H1 (cell line): ENCODE data around the gene RUNX1. TPM values are rescaled to one million over a fixed set of nuclear protein-coding genes. Genes with fewer than 3 reads are reported as not detected.
A peak's percentile ranks its signal among the peaks of the same experiment; 100 is the strongest.

Experiments used
- BCL11A ChIP-seq, 2 experiments: IDR thresholded peaks; one replicate each; pipeline ENCODE4 v1.6.1; 2011; ENCODE audit warnings: low read depth in 2 of 2, low read length in 2 of 2, mild to moderate bottlenecking in 2 of 2
- EZH2 ChIP-seq: fragments of 200-600 bp; sonication (generic); IDR thresholded peaks from 2 replicates; pipeline ENCODE4 v1.7.1; 2012; ENCODE audit warnings: low read depth, mild to moderate bottlenecking, moderate library complexity, low read length, inconsistent platforms; ENCODE audit not compliant: severe bottlenecking
- GABPA ChIP-seq: IDR thresholded peaks from 2 replicates; pipeline ENCODE4 v1.6.1; 2011; ENCODE audit warnings: mild to moderate bottlenecking, low read length, moderate library complexity, borderline replicate concordance; ENCODE audit not compliant: insufficient read depth
- JUND ChIP-seq: IDR thresholded peaks from 2 replicates; pipeline ENCODE4 v1.6.1; 2011; ENCODE audit warnings: mild to moderate bottlenecking, improper control_type of control experiment, low read length
- KDM5A ChIP-seq: fragments of 200-600 bp; IDR thresholded peaks from 2 replicates; pipeline ENCODE4 v1.7.1; 2012; ENCODE audit warnings: mild to moderate bottlenecking, low read length, inconsistent platforms, mixed read lengths
- SP1 ChIP-seq: IDR thresholded peaks from 2 replicates; pipeline ENCODE4 v1.6.1; 2011; ENCODE audit warnings: low read depth, low read length
- polyA plus RNA-seq, 7 experiments: library from polyadenylated mRNA; depleted of rRNA in 3 of 7; stranded (reverse) in 5 of 7; unstranded in 2 of 7; fragments of >200 nt in 5 of 7; fragments of 200-250 nt in 2 of 7; gene quantifications; 1 replicate in 5 of 7; 2 replicates in 1 of 7; 4 replicates in 1 of 7; pipeline versions ENCODE4 v1.2.1 to v1.2.3, GENCODE V29; 2011 to 2013; ENCODE audit warnings: missing spikeins in 2 of 7, mixed read lengths in 2 of 7
- total RNA-seq: library from RNA; stranded (reverse); fragmentation: NEBNext Ultra II Directional; extraction: Animal tissue kit (Norgen Biotek cat#: 25700); gene quantifications from 2 replicates; pipeline ENCODE4 v1.2.1, GENCODE V29; 2021
- TF ChIP-seq, protein P1 (sequence below): IDR thresholded peaks from 2 replicates; pipeline ENCODE4 v1.6.1; 2012; ENCODE audit warnings: low read length, inconsistent platforms
- TF ChIP-seq, protein P2 (sequence below): fragments of 300-600 bp; sonication (generic); IDR thresholded peaks from 2 replicates; pipeline ENCODE4 v1.7.1; 2012; ENCODE audit warnings: low read length, moderate library complexity, mild to moderate bottlenecking, inconsistent platforms; ENCODE audit not compliant: insufficient replicate concordance

The RUNX1 gene
- total and polyA plus RNA-seq, 2 of the 8 experiments (the other 6 are each of a cell fraction or from before 2014, with no cell fraction given): 0.20 to 0.60 TPM

DNA sequence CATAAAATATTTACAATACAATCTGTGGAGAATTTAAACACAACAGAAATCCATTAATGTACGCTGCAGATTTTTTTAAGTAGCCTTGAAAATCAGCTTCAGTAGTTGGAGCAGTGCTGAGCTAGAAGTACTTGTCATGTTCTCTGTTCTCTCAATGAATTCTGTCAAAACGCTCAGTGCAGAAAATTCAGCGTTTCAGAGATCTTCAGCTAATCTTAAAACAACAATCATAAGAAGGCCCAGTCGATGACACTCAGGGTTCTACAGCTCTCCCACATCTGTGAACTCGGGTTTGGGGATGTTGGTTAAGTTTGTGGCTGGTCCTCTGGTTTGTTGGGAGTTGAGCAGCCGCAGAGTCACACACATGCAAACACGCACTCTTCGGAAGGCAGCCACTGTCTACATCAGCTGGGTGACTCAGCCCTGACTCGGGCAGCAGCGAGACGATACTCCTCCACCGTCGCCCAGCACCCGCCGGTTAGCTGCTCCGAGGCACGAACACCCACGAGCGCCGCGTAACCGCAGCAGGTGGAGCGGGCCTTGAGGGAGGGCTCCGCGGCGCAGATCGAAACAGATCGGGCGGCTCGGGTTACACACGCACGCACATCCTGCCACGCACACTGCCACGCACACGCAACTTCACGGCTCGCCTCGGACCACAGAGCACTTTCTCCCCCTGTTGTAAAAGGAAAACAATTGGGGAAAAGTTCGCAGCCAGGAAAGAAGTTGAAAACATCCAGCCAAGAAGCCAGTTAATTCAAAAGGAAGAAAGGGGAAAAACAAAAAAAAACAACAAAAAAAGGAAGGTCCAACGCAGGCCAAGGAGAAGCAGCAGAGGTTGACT, 161.2 kb downstream of the RUNX1 start (continued):
- peak; percentile 75 for TF ChIP-seq EZH2
- TF ChIP-seq JUND: no peak
- TF ChIP-seq KDM5A: no peak
- TF ChIP-seq GABPA: no peak
- no peak for TF ChIP-seq SP1
- TF ChIP-seq, protein P1, sequence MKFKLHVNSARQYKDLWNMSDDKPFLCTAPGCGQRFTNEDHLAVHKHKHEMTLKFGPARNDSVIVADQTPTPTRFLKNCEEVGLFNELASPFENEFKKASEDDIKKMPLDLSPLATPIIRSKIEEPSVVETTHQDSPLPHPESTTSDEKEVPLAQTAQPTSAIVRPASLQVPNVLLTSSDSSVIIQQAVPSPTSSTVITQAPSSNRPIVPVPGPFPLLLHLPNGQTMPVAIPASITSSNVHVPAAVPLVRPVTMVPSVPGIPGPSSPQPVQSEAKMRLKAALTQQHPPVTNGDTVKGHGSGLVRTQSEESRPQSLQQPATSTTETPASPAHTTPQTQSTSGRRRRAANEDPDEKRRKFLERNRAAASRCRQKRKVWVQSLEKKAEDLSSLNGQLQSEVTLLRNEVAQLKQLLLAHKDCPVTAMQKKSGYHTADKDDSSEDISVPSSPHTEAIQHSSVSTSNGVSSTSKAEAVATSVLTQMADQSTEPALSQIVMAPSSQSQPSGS: no peak
- TF ChIP-seq, protein P2, sequence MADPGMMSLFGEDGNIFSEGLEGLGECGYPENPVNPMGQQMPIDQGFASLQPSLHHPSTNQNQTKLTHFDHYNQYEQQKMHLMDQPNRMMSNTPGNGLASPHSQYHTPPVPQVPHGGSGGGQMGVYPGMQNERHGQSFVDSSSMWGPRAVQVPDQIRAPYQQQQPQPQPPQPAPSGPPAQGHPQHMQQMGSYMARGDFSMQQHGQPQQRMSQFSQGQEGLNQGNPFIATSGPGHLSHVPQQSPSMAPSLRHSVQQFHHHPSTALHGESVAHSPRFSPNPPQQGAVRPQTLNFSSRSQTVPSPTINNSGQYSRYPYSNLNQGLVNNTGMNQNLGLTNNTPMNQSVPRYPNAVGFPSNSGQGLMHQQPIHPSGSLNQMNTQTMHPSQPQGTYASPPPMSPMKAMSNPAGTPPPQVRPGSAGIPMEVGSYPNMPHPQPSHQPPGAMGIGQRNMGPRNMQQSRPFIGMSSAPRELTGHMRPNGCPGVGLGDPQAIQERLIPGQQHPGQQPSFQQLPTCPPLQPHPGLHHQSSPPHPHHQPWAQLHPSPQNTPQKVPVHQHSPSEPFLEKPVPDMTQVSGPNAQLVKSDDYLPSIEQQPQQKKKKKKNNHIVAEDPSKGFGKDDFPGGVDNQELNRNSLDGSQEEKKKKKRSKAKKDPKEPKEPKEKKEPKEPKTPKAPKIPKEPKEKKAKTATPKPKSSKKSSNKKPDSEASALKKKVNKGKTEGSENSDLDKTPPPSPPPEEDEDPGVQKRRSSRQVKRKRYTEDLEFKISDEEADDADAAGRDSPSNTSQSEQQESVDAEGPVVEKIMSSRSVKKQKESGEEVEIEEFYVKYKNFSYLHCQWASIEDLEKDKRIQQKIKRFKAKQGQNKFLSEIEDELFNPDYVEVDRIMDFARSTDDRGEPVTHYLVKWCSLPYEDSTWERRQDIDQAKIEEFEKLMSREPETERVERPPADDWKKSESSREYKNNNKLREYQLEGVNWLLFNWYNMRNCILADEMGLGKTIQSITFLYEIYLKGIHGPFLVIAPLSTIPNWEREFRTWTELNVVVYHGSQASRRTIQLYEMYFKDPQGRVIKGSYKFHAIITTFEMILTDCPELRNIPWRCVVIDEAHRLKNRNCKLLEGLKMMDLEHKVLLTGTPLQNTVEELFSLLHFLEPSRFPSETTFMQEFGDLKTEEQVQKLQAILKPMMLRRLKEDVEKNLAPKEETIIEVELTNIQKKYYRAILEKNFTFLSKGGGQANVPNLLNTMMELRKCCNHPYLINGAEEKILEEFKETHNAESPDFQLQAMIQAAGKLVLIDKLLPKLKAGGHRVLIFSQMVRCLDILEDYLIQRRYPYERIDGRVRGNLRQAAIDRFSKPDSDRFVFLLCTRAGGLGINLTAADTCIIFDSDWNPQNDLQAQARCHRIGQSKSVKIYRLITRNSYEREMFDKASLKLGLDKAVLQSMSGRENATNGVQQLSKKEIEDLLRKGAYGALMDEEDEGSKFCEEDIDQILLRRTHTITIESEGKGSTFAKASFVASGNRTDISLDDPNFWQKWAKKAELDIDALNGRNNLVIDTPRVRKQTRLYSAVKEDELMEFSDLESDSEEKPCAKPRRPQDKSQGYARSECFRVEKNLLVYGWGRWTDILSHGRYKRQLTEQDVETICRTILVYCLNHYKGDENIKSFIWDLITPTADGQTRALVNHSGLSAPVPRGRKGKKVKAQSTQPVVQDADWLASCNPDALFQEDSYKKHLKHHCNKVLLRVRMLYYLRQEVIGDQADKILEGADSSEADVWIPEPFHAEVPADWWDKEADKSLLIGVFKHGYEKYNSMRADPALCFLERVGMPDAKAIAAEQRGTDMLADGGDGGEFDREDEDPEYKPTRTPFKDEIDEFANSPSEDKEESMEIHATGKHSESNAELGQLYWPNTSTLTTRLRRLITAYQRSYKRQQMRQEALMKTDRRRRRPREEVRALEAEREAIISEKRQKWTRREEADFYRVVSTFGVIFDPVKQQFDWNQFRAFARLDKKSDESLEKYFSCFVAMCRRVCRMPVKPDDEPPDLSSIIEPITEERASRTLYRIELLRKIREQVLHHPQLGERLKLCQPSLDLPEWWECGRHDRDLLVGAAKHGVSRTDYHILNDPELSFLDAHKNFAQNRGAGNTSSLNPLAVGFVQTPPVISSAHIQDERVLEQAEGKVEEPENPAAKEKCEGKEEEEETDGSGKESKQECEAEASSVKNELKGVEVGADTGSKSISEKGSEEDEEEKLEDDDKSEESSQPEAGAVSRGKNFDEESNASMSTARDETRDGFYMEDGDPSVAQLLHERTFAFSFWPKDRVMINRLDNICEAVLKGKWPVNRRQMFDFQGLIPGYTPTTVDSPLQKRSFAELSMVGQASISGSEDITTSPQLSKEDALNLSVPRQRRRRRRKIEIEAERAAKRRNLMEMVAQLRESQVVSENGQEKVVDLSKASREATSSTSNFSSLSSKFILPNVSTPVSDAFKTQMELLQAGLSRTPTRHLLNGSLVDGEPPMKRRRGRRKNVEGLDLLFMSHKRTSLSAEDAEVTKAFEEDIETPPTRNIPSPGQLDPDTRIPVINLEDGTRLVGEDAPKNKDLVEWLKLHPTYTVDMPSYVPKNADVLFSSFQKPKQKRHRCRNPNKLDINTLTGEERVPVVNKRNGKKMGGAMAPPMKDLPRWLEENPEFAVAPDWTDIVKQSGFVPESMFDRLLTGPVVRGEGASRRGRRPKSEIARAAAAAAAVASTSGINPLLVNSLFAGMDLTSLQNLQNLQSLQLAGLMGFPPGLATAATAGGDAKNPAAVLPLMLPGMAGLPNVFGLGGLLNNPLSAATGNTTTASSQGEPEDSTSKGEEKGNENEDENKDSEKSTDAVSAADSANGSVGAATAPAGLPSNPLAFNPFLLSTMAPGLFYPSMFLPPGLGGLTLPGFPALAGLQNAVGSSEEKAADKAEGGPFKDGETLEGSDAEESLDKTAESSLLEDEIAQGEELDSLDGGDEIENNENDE: no peak
- no peak for TF ChIP-seq BCL11A (IDR thresholded peaks at IDR 0.05; ENCODE audit: low read depth in 2 of 2, low read length in 2 of 2)
